ENCODE results near the gene IFT81.

The IFT81 gene

DNA sequence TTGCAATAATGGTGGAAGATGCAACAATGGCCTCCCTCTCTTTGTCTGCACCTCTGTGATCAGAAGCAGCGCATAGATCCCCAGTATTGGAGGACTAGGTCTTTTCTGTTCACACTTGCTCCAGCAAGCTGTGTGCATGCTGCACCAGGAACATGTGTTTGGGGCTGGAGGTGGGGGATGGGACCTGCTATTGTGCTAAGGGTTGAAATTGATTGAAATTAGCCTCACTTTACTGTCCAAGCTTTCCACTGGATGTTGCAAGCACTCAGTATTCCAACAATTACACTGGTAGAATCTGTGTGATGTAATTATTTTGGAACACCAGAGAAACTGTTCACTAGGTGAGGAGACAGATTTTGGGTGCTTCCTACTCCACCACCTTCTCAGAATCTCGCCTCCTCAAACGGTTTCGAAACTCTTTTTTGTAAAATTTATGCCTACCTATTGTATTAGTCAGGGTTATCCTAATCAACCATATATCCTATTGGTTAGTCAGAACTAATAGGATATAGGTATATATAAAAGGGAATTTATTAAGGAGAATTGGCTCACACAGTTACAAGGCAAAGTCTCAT, 35.6 kb downstream of the IFT81 start:
- DNase-seq (ENCODE audit: low read depth in 2 of 2): no peak

DNA sequence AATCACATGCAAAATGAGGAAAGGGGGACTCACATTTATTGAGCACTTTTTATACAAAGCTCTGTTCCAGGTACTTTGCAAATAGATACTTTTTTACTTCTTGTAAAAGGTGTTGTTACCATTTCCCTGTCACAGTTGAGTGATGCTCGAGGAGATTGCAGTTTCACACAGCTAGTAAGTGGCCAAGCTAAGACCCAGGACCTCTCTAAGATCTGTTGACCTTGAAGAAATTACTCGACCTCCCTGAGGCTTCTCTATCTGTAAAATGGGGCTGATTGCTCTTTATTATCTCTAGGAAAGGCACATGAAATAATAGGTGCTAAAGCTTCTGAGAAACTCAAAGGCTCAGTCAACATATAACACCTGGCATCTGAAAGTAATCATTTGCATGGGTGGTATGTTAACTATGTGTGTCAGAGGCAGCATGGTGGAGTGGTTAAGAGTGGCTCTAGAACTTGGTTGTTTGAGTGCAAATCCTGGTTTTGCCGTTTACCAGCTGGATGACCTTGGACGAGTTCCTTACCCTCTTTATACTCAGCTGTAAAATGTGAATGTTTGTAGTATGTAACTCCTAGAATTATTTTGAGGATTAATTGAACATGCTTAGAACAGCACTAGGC, 41.5 kb downstream of the IFT81 start:
- DNase-seq (ENCODE audit: low read depth in 2 of 2): no peak

DNA sequence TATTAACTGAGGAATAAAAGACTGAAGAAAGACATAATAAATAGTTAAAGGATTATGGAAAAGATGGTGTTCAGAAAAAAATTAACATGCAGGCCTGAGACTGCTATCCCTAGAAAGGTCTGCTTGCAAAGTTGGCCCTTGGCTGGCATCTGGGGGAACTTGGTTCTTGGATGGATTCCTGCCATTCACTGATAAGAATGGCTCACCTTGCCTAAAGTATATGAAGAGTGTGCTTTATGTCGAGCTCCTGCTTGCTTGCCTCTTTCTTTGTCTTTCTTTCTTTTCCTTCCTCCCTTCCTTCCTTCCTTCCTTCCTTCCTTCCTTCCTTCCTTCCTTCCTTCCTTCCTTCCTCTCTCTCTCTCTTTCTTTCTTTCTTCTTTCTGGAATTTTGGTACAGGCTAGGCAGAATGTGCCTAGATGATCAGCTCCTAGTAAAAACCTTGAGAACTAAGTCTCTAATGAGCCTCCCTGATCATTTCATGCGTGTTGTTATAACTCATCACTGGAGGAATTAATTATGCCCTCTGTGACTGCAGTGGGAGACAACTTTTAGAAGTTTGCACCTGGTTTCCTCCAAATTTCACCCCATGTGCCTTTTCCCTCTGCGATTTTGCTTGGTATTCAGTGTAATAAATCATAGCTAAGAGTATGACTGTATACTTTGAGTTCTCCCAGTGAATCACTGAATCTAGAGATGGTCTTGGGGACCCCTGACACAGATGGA, 44.7 kb downstream of the IFT81 start:
- no peak for DNase-seq (ENCODE audit: low read depth in 2 of 2)

DNA sequence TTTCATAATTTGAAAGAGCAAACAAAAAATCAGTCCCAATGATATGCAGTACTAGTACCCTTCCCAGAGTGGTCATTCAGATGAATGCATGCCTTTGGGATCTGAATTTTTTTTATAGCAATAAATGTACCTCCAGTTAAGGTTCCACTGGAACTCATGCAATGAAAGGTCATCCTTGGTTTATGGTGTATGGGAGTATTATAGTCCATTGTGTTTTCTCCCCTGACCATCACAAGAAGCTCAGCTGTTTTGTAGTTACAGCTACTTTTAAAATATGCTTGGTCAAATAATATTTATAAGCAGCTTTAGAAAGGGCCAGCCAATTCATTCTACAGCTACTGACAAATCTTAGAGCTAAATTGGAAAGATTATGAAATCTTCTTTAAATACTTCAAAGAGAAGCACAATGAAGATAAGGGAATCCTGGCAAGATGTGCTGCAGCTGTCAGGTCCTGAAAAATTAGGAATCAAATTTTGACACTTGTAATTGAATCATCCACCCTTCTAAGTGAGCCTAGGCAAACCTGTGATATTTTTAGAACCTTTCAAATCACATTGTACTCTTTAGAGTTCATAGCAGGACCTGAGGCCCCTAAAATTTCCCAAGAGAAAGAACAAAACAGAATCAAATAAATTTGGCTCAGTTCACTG, 46.5 kb downstream of the IFT81 start:
- DNase-seq (ENCODE audit: low read depth in 2 of 2): no peak

DNA sequence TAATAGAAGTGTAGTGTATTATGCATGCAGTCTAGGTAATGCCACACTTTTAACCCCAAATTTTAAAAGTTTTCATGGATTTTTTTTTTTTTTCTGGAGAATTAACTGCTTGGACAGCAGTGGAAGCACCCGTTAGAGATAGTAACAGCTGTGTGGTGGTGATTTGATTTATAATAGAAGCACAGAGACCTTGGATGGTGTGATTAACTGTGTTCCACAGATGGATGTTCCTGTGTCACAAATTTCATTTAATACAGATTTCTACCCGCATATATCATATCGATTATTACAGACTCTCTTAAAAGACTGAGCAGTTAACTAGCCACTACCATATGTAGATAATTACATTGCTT, 47.0 kb downstream of the IFT81 start:
- no peak for DNase-seq (ENCODE audit: low read depth in 2 of 2)

DNA sequence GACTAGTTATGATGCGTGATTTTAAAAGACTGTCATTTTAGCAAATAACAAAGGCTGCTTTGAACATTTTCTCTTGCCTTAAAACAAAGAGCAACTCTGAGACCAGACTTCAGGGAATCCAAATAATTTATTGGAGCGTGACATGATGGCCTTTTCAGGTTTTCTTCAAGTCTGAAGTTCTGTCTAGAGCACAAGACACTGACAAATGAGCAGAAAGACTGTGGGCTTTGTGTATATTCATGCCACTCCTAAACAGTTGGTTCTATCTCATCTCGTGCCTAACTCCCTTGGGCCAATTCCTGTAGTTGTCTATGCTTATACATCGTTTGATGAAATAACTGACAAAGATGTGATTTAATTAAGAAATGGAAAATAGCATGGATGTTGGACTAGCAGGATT, 47.5 kb downstream of the IFT81 start:
- no peak for DNase-seq (ENCODE audit: low read depth in 2 of 2)

DNA sequence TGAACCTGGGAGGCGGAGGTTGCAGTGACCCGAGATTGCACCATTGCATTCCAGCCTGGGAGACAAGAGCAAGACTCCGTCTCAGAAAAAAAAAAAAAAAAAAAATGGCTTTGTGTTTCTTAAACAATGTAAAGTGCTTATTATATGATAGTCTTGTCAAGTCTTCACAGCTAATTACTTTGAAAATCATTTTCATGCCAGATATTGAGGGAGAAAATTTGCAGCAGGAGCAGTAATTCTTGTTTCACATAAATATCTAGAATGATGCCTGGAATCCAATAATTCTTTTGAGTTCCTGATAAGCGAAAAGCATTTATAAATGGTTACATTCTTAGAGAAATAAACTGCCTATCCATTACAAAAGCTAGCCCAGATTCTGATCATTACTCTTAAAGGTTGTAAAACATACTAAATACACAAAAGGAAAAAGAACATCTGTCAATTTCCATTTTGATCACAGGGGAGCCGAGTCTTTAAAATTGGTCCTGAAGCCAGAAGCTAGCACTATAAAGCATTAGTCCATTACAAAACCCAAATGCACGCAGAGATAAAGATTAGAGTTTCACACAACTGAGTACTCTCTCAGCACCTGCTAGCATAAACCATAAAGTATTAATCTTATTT, 50.3 kb downstream of the IFT81 start:
- no peak for DNase-seq (ENCODE audit: low read depth in 2 of 2)

DNA sequence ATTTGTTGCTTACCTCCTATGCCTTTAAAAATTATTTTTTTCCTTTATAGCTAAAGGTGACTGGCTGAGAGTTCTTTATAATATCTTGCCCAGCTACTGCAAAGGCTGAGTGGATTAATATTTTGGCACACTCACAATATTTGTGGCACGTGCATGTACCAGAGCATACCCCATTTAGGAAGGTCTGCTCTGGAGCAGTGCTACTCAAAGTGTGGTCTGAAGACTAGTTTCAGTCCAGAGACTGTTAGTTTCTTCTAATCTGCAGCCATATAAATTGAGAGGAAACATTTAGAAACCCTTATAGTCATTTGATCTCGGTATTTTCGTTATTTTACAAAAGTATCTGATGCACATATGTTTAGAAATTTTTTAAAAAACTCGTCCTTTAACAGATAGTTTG, 51.0 kb downstream of the IFT81 start:
- DNase-seq (ENCODE audit: low read depth in 2 of 2): no peak

DNA sequence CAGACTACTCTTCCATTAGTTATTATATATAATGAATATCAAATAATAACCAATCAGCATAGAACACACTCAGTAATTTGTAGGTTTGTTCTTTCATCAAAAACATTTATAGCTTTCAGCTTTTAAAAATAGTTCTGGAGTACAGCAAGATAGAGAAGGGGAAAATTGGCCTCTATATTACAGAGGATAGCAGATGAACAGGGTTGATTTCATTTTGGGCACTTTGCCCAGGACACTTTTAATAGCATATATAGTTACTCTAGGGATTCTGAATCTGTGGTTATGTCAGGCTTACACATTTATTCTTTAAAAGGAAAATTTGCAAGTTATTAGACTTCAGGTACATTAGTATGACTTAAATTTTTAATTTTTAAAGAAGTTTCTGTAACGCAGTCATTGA, 52.6 kb downstream of the IFT81 start:
- no peak for DNase-seq (ENCODE audit: low read depth in 2 of 2)

DNA sequence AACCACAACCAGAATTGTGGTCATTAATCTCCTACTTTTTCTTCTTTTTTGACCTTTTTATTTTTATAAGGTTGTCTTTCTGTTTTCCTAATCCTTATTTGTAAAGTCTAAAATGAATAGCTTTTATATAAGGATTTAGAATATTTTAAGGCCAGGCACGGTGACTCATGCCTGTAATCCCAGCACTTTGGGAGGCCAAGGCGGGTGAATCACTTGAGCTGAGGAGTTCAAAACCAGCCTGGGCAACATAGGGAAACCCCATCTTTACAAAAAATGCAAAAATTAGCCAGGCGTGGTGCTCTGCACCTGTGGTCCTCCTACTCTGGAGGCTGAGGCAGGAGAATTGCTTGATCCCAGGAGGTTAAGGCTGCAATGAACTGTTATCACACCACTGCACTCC, 55.1 kb downstream of the IFT81 start:
- DNase-seq (ENCODE audit: low read depth in 2 of 2): no peak

DNA sequence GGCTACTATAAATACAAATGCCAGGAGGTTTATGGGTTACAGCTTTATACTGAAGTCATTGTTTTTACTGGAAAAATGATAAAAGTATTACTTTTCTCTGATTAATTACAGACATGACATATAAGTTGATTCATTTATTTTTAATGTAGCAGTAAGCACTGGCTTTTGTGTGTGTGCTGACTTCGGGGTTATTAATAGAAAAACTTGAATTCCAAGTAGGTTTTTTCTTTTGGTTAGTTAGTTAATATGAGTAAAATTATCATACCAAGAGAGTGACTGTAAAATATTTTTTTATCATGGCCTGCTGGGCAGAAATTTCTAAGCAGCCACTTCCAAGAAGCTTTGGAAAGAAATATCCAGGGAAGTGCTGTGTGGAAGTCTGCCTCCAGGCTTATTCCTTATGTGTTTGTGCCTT, 56.4 kb downstream of the IFT81 start:
- DNase-seq (ENCODE audit: low read depth in 2 of 2): no peak

DNA sequence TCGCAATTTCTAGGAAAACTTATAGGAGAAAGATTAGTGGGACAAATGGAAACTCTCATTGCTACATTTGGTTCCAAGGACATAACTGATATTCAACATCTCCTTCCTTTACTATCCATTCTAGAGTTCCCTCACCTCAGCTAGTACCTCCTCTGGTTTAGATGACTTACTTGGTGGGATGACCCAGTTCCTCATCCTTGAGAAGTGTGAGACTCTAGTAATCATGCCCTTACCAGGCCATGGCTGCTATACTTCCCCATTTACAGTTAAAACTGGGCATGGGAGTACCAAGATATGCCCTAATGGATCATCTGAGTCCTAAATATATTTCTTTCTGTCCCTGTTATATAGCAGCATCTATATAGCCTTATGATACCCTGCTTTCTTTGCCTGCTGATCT, 58.1 kb downstream of the IFT81 start:
- DNase-seq (ENCODE audit: low read depth in 2 of 2): no peak

DNA sequence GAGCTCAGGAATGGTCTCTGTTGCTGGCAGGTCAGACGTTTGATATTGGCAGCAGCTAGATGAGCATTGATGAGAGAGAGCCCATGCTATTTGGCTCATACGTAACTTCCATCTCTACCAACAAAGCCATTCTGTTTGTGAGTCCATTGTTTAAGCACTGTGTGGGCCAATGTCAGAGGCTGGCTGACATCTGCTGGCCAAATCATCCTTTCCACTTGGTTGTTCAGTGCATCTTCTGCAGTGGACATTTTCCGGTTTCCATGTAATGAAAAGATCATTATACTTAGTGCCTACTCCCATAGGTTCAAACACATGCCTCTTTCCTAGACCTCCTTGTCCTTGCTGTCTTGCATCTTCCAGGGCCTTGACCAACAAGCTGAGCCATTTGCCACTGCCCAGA, 59.2 kb downstream of the IFT81 start:
- DNase-seq (ENCODE audit: low read depth in 2 of 2): no peak

DNA sequence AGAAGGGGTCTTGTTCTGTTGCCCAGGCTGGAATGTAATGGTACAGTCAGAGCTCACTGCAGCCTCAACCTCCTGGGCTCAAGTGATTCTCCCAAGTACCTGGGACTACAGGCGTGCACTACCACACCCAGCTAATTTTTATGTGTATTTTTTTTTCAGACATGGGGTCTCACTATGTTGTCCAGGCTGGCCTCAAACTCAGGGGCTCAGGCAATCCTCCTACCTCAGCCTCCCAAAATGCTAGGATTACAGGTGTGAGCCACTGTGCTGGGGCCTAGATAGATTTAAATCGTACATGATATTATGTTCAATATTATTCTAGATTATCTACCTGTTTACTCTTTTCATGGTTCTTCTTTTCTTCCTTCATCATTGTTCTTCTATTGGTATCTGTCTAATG, 61.5 kb downstream of the IFT81 start:
- no peak for DNase-seq (ENCODE audit: low read depth in 2 of 2)

DNA sequence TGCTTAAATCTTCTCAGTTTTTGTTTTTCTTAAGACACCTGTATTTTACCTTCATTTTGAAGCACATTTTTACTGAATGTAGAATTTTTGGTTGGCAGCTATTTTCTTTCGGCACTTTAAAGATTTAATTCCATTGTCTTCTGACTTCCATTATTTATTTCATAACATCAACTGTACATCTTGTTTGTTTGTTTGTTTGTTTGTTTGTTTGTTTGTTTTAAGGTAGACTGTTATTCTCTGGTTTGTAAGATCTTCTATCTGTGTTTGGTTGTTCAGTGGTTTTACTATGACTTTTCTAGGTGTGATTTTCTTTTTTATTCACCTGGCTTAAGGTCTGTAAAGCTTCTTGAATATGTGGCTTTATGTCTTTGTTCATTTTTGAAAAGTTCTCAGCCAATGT, 61.9 kb downstream of the IFT81 start:
- DNase-seq (ENCODE audit: low read depth in 2 of 2): no peak

DNA sequence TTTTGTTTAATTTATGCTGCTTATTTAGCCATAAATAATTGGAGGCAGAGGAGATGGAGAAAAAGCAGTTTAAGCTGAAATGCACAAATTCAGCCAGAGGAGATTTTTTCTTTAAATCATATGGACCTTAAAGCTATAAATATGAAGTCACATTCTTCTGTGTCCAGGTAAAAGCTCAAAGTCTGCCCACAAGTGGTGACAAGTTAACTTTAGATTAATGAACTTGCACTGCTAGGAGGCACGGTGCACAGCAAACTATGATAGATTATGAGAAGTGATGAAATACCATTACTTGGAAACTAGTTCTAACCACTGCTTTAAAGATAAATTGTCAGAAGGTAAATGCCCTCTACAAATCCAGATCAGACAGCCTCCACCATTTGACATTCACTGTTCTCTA, 69.0 kb downstream of the IFT81 start:
- DNase-seq (ENCODE audit: low read depth in 2 of 2): no peak

DNA sequence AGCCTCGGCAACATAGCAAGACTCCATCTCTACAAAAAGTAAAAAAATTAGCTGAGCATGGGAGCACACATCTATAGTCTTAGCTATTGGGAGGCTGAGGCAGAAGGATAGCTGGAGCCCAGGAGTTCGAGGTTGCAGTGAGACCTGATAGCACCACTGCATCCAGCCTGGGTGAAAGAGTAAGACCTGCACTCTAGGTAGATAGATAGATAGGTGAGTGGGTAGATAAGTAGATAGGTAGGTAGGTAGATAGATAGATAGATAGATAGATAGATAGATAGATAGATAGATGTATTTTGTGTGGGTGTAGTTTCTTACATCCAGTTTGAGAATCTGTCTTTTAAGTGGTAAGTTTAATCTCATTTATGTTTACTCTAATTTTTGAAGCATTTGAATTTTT, 72.8 kb downstream of the IFT81 start:
- DNase-seq (ENCODE audit: low read depth in 2 of 2): no peak

DNA sequence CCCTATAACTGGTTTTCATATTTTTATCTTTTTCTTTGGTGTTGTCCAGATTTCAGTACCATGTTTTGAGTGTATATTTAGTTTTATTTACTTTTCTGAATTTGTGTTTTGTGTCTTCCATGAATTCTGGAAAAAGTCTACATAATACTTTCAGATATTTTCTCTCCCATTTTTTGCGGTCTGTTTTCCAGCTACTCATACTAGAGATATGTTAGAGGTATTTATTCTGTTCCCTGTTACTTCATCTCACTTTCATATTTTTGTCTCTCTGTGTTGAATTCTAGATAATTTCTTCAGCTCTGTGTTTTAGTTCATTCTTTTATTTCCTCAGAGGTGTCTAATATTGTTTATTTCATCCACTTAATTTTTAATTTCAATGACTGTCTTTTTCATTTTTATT, 74.2 kb downstream of the IFT81 start:
- no peak for DNase-seq (ENCODE audit: low read depth in 2 of 2)

DNA sequence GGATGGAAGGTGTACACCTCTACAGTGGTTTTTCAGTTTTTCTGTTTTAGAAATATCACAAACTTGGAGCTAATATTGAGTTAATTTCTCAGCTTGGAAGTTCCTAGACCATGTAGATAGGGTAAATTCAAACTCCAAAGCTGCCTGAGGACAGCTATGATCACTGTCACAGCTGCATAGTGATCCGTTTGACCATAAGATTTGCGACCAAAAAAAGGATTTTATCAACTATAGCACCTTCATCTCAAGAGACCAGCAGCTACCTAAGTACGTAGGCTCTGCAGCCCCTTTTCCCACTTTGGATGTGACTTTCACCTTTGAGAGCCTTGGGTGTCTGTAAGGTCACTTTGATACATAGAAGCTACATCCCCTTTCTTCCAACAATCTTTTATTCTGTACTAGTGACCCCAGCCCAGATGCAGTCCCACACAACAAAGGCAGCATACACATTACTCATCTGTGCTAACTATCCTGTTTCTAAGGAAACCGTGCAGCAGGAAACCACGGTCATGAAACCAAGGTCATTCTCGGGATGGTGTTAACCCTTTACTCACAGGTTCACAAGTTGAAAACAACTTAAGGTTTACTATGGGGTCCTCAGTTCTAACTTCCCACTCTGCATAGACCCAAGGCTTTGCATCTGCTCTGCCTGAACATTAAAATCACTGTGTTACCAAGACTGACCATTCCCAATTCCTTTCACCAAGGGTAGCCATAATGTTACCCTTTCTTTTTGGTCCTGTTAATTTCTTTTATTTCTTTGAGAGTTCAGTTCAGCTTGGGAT, 75.4 kb downstream of the IFT81 start:
- DNase-seq (ENCODE audit: low read depth in 2 of 2): no peak

DNA sequence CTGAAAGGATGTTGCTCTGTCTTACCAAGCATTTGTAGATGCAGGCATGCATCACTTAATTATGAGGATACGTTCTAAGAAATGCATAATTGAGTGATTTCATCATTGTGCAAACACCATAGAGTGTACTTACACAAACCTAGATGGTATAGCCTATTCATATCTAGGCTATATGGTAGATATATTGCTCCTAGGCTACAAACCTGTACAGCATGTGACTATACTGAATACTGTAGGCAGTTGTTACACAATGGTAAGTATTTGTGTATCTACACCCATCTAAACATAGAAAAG, 75.9 kb downstream of the IFT81 start:
- DNase-seq (ENCODE audit: low read depth in 2 of 2): no peak

DNA sequence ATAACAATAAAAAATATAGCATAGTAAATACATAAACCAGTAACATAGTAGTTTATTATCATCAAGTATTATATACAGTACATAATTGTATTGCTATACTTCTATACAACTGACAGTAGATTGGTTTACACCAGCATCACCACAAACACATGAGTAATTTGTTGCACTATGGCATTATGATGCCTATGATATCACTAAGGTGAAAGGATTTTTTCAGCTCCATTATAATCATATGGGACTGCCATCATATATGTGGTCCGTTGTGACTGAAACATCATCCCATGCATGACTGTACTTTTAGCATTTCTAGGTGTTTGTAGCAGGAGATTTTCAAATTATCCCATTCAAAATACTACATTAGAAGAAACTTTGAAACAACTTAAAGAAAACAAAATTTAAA, 77.8 kb downstream of the IFT81 start:
- no peak for DNase-seq (ENCODE audit: low read depth in 2 of 2)

DNA sequence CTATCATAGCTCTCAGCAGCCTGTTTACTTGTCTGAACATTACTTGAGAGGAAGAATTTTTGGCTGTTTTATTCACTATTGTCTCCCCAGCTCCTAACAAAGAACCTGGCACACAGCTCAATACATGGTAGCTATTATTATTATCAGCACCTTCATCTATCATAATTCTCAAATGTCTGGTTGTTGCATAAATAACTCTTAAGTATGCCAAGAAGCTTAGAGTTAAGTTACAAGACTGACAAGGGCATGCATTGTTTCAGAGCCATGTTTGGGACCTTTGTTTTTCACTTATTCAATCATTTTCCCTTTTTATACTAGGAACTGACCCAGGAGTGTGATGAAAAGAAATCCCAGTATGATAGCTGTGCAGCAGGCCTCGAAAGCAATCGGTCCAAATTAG, 79.4 kb downstream of the IFT81 start:
- DNase-seq (ENCODE audit: low read depth in 2 of 2): no peak
